Measurements from ENCODE around the gene SNIP1. TPM values are rescaled to one million over a fixed set of nuclear protein-coding genes. Genes with fewer than 3 reads are reported as not detected.
A peak's percentile ranks its signal among the peaks of the same experiment; 100 is the strongest.

Gene SNIP1
- total RNA-seq (2021; fragmentation: NEBNext Ultra II Directional; extraction: Animal tissue kit (Norgen Biotek cat#: 25700)) (14.8 and 15.7 TPM in 2 replicates), polyA plus RNA-seq (2011; rRNA removed) (3.7 and 6.3 TPM in 2 replicates), polyA minus RNA-seq (2011; rRNA and poly(A)+ RNA removed) (6.3 TPM in 2 replicates)
- polyA plus RNA-seq (2011; cell fraction: cytosol; rRNA removed): 5.1 TPM
- polyA plus RNA-seq (2011; cell fraction: nucleus; rRNA removed): 7.3 TPM
- 6.5 to 9.5 TPM (median 7.4 TPM) in 4 replicates for polyA plus RNA-seq (2012, experiment 1 of 2)
- 2.7 TPM for polyA plus RNA-seq (2012, experiment 2 of 2)
- 5.4 TPM for polyA plus RNA-seq (2013, experiment 1 of 2)
- 5.0 TPM for polyA plus RNA-seq (2013, experiment 2 of 2)
- polyA minus RNA-seq (2011; cell fraction: cytosol; rRNA and poly(A)+ RNA removed): 7.1 TPM
- polyA minus RNA-seq (2011; cell fraction: nucleus; rRNA and poly(A)+ RNA removed): 18.4 TPM
- long read RNA-seq, experiment 1, partial matches to known transcripts: 0 of 3 reads
- long read RNA-seq, experiment 1, other reads (novel, unspliced or antisense): 1 of 3 reads
- long read RNA-seq, experiment 2: 0 reads

GRCh38 chr1:37553927-37554808, at the start of gene SNIP1:
Gene SNIP1, minus strand, starts transcription at chr1:37554293. Its CDS starts 64 bp downstream, at chr1:37554229.
- Histone ChIP-seq H4K91ac (replicated peaks; ENCODE audit: insufficient read length, low read length) (no peak within 1 kb of the TSS), H3K9me3 (ENCODE audit: insufficient read depth in 2 of 2, low read depth in 1 of 2, low read length in 1 of 2) (0 out of 4 replicates have a peak, but pooled peaks cover 0 to 2% of the 10 kb centered on the region in 2 experiments), H2BK5ac (ENCODE audit: low read depth, low read length) (peak within 1 kb of the TSS; percentile 96), H3K9ac (replicated peaks in 1 of 4; ENCODE audit: extremely low read depth in 1 of 4, low read depth in 3 of 4, low read length in 3 of 4) (peak within 1 kb of the TSS; percentile 85 to 98 (median 87)), H2BK120ac (replicated peaks; ENCODE audit: low read depth, low read length) (no peak within 1 kb of the TSS), H4K20me1 (replicated peaks in 1 of 2; ENCODE audit: control insufficient read depth in 1 of 2, insufficient read depth in 2 of 2, low read length in 2 of 2) (peaks cover 0 to 7% of the 10 kb centered on the region in 2 experiments), H3K18ac (ENCODE audit: extremely low read depth, low read length) (no peak within 1 kb of the TSS), H3K14ac (ENCODE audit: insufficient read length) (no peak within 1 kb of the TSS), H3K4ac (replicated peaks; ENCODE audit: insufficient read length, low read depth, low read length) (no peak within 1 kb of the TSS), H3K23me2 (ENCODE audit: low read depth, low read length) (peaks cover 6% of the 10 kb centered on the region; the same call in 1 of the 2 replicates), H3K4me2 (ENCODE audit: insufficient read depth in 1 of 2, low read depth in 2 of 2, low read length in 2 of 2) (peak within 1 kb of the TSS; percentile 75 to 97), H3K4me3 (ENCODE audit: extremely low read depth in 1 of 4, insufficient read depth in 2 of 4, low read depth in 3 of 4, low read length in 4 of 4) (peak within 1 kb of the TSS; percentile 67 to 92 (median 82)), H3K4me1 (replicated peaks in 1 of 4; ENCODE audit: control insufficient read depth in 3 of 4, insufficient read depth in 4 of 4, low read length in 3 of 4) (peaks cover 3 to 13% (median 5%) of the 10 kb centered on the region in 4 experiments), H3K79me2 (ENCODE audit: control insufficient read depth in 1 of 2, insufficient read depth in 2 of 2, low read length in 2 of 2) (peaks cover 8 to 16% of the 10 kb centered on the region in 2 experiments; a peak in 3 of 4 replicates), H2AK5ac (ENCODE audit: low read depth, low read length) (no peak within 1 kb of the TSS), H4K8ac (ENCODE audit: extremely low read depth, insufficient read depth, low read length) (peak within 1 kb of the TSS; percentile 99), H3K27ac (ENCODE audit: low read depth, low read length) (peak within 1 kb of the TSS; percentile 80; the same call in 1 of the 2 replicates), H4K5ac (ENCODE audit: insufficient read length, low read depth, low read length) (peak within 1 kb of the TSS; percentile 81), H3K79me1 (ENCODE audit: low read depth, low read length) (peaks cover 4% of the 10 kb centered on the region; the same call in 1 of the 2 replicates), H3K23ac (ENCODE audit: insufficient read length) (no peak within 1 kb of the TSS), H2AFZ (ENCODE audit: low read length) (0 out of 2 replicates have a peak within 1 kb of the TSS, but pooled peaks have one; percentile 80), H3K36me3 (ENCODE audit: control insufficient read depth in 2 of 4, insufficient read depth in 4 of 4, low read length in 3 of 4) (peaks cover 0 to 6% (median 0%) of the 10 kb centered on the region in 4 experiments; a peak in 2 of 8 replicates), H2BK15ac (ENCODE audit: low read length) (no peak within 1 kb of the TSS), H3K56ac (replicated peaks; ENCODE audit: insufficient read length, low read depth, low read length) (peak within 1 kb of the TSS; percentile 33), H3K27me3 (replicated peaks in 1 of 4; ENCODE audit: control insufficient read depth in 3 of 4, extremely low read depth in 1 of 4, insufficient read depth in 3 of 4, low read length in 3 of 4) (no peaks in the 10 kb centered on the region), H2BK20ac (ENCODE audit: low read length) (no peak within 1 kb of the TSS), H2BK12ac (ENCODE audit: low read depth, low read length) (no peak within 1 kb of the TSS)
- DNase-seq (ENCODE audit: low read depth in 1 of 2, low spot score in 2 of 2) (peak; percentile 46 to 92), FAIRE-seq (no peak)
- ChIA-PET POLR2A (ENCODE audit: partially characterized antibody) (interaction anchor here (1.0 to 2.2 kb wide), 3 partner anchors 27 to 137 kb away, joined by 3 to 7 read pairs (median 4); partner anchors contain the start of genes CDCA8 and GNL2), CTCF (ENCODE audit: partially characterized antibody) (interaction anchor here (1.4 kb wide), 1 partner anchor 98 kb away, joined by 3 read pairs; no protein-coding TSS in a partner anchor)
- 17% methylated on average over 50 of the region's 54 CpGs; no CpG with 5 or more reads in 1 of the 2 experiments for WGBS, 2 experiments (ENCODE audit: extremely low coverage in 1 of 2, insufficient coverage in 1 of 2, insufficient read length in 1 of 2, insufficient replicate concordance in 2 of 2, low coverage in 1 of 2, low lambda C conversion rate in 2 of 2, missing lambda C conversion rate in 1 of 2)
- TF ChIP-seq PHF8 (conservative IDR thresholded peaks at IDR 0.05; ENCODE audit: low read depth, low read length) (peak; percentile 93), KDM4A (IDR thresholded peaks at IDR 0.05; ENCODE audit: low read depth, low read length, severe bottlenecking) (peak; percentile 83), MAX (IDR thresholded peaks at IDR 0.05) (peak; percentile 49; the same call in 1 of the 2 replicates), SP1 (IDR thresholded peaks at IDR 0.05; ENCODE audit: low read depth, low read length) (no peak), SRF (IDR thresholded peaks at IDR 0.05; ENCODE audit: low read depth, low read length) (no peak), GTF2F1 (IDR thresholded peaks at IDR 0.05; ENCODE audit: borderline replicate concordance, low read depth, low read length) (no peak), KDM5A (IDR thresholded peaks at IDR 0.05; ENCODE audit: low read length) (peak; percentile 75; the same call in 1 of the 2 replicates), TAF7 (optimal IDR thresholded peaks at IDR 0.05; ENCODE audit: borderline replicate concordance, low read depth, low read length) (peak; percentile 69)
